OCI-LY7 (cell line): ENCODE measurements around the gene ZBTB9.

Experiments used
- EZH2phosphoT487 ChIP-seq: fragments of 200-600 bp; sonication (generic); IDR thresholded peaks from 2 replicates; pipeline ENCODE4 v1.6.1; 2018; ENCODE audit warnings: low read depth, borderline replicate concordance, mild to moderate bottlenecking, mixed run types, antibody characterized with exemption, low read length, moderate library complexity, mixed read lengths
- TF ChIP-seq, protein P1 (sequence below): fragments of 200-600 bp; sonication (generic); conservative IDR thresholded peaks from 2 replicates; pipeline ENCODE4 v1.5.1; 2014; ENCODE audit warnings: mild to moderate bottlenecking, antibody characterized with exemption, low read length, moderate library complexity, mixed read lengths

GRCh38 chr6:33406126-33406525, 48.2 kb upstream of the ZBTB9 start:
- TF ChIP-seq, protein P1, sequence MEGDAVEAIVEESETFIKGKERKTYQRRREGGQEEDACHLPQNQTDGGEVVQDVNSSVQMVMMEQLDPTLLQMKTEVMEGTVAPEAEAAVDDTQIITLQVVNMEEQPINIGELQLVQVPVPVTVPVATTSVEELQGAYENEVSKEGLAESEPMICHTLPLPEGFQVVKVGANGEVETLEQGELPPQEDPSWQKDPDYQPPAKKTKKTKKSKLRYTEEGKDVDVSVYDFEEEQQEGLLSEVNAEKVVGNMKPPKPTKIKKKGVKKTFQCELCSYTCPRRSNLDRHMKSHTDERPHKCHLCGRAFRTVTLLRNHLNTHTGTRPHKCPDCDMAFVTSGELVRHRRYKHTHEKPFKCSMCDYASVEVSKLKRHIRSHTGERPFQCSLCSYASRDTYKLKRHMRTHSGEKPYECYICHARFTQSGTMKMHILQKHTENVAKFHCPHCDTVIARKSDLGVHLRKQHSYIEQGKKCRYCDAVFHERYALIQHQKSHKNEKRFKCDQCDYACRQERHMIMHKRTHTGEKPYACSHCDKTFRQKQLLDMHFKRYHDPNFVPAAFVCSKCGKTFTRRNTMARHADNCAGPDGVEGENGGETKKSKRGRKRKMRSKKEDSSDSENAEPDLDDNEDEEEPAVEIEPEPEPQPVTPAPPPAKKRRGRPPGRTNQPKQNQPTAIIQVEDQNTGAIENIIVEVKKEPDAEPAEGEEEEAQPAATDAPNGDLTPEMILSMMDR = no peak
- TF ChIP-seq EZH2phosphoT487 = no peak
